Panc1 (cell line): ENCODE data around the gene FCHSD2. TPM values are rescaled to one million over a fixed set of nuclear protein-coding genes. Genes with fewer than 3 reads are reported as not detected.

Experiments used
- ATAC-seq: fragments of 200-7000 bp; cut with Tn5 transposase; 2 replicates; pipeline ENCODE4 v1.9.1; 2020; ENCODE audit warnings: mild to moderate bottlenecking, moderate library complexity
- BruUV-seq: library from RNA; stranded (reverse); fragments of 400-500 nt; replicated peaks from 2 replicates; lab custom pipeline; 2021; lab: Mats Ljungman, UMichigan
- CTCF ChIA-PET: fragments of 300-600 bp; sonication (Branson Sonifier 250); formaldehyde crosslinking; loops from one replicate; lab custom pipeline; 2022; ENCODE audit warnings: antibody characterized with exemption; lab: Charles Lee
- POLR2A ChIA-PET: fragments of 300-600 bp; sonication (Branson Sonifier 250); formaldehyde crosslinking; loops from one replicate; lab custom pipeline; 2022; ENCODE audit warnings: antibody characterized with exemption; lab: Charles Lee
- DNase-seq: peaks from one replicate; pipeline ENCODE4 v3.0.0-alpha.2; 2010; ENCODE audit warnings: low read depth, low spot score
- H3K27ac ChIP-seq: 2 replicates; pipeline ENCODE4 v1.5.1; 2011; ENCODE audit warnings: mild to moderate bottlenecking, low read length, inconsistent platforms
- H3K27me3 ChIP-seq: fragments of 200-500 bp; sonication (Bioruptor generic); 2 replicates; pipeline ENCODE4 v1.6.0; 2014; ENCODE audit warnings: low read length, inconsistent platforms; ENCODE audit not compliant: control insufficient read depth, insufficient read depth
- H3K36me3 ChIP-seq: fragments of 200-500 bp; sonication (Bioruptor generic); 2 replicates; pipeline ENCODE4 v1.5.1; 2014; ENCODE audit warnings: inconsistent platforms, mild to moderate bottlenecking, low read length, moderate library complexity; ENCODE audit not compliant: control insufficient read depth, insufficient read depth
- H3K4me1 ChIP-seq: 2 replicates; pipeline ENCODE4 v1.5.1; 2011; ENCODE audit warnings: inconsistent platforms, mild to moderate bottlenecking, low read length, moderate library complexity; ENCODE audit not compliant: control insufficient read depth, insufficient read depth
- H3K4me3 ChIP-seq, 2 experiments: 2 replicates each; pipeline ENCODE4 v1.5.1; 2011 to 2012; ENCODE audit warnings: low read depth in 2 of 2, low read length in 2 of 2, mild to moderate bottlenecking in 2 of 2, inconsistent platforms in 1 of 2, moderate library complexity in 1 of 2
- H3K9me3 ChIP-seq: fragments of 200-500 bp; sonication (Bioruptor generic); 2 replicates; pipeline ENCODE4 v1.5.1; 2014; ENCODE audit warnings: low read depth, mild to moderate bottlenecking, inconsistent platforms, low read length, moderate library complexity; ENCODE audit not compliant: control insufficient read depth, insufficient read depth
- CTCF ChIP-seq: fragments of 450-650 bp; IDR thresholded peaks from 2 replicates; pipeline ENCODE4 v1.5.1; 2017; ENCODE audit warnings: mild to moderate bottlenecking
- POLR2AphosphoS5 ChIP-seq: IDR thresholded peaks from 2 replicates; pipeline ENCODE4 v1.6.1; 2012; ENCODE audit warnings: mild to moderate bottlenecking, low read depth, low read length, moderate library complexity
- REST ChIP-seq, 2 experiments: IDR thresholded peaks; 2 replicates each; pipeline ENCODE4 v1.6.1; 2011 to 2012; ENCODE audit warnings: low read depth in 2 of 2, control low read depth in 1 of 2, low read length in 1 of 2, mild to moderate bottlenecking in 1 of 2, moderate library complexity in 1 of 2; ENCODE audit not compliant: insufficient read depth in 1 of 2
- SIN3A ChIP-seq: IDR thresholded peaks from 2 replicates; pipeline ENCODE4 v1.6.1; 2012; ENCODE audit warnings: low read depth, mild to moderate bottlenecking, low read length, moderate library complexity, borderline replicate concordance; ENCODE audit not compliant: insufficient read depth
- TCF7L2 ChIP-seq: IDR thresholded peaks from 2 replicates; pipeline ENCODE4 v1.6.1; 2011; ENCODE audit warnings: mild to moderate bottlenecking, low read depth, low read length, inconsistent platforms
- in situ Hi-C: cut with HindIII; loops from 2 replicates; pipeline ENCODE4 v1.10.0; 2016; ENCODE audit warnings: low sequenced_read_pairs, low pct_unique_long_range_greater_than_20kb
- intact Hi-C: fragments of 100-400 bp; cut with micrococcal nuclease; formaldehyde crosslinking; loops from one replicate; pipeline ENCODE4 v1.10.0; 2022; ENCODE audit not compliant: unreplicated experiment
- total RNA-seq: library from RNA; stranded (reverse); gene quantifications from one replicate; pipeline ENCODE4 v1.2.1, GENCODE V29; 2021; ENCODE audit not compliant: unreplicated experiment

FCHSD2 gene
- total RNA-seq, 1 experiment from 2014 or later = 31.8 TPM

DNA sequence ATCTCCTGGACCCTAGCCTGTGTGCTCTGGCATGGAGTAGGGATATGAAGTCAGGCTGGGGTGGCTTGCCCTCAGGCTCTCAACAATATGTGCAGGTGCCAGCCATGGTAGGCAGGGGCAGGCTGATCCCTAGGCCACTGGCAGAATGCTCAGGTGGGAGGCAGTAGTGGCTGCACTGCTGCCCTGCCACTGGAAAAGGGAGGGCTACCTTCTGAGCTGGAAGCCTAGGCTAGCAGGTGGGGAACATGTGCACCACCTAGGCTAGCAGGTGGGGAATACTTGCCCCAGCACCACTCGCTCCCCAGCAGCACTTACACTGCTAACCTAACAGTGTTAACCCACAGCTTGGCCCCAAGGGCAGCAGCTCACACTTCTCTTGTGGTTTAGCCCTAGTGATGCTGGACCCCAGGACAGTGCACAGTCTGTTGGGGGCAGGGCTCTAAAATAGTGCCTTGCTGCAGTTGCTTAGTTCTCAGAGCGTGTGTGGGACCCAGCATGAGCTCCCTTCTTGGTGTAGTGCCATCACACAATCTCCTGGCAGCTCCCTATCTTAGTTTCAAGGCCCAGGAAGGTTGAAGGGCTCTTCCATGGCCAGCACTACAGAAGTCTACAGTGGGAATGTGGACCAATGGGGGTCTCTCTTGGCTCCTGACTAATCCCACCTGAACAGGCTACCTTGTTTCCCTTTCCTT lies 130.8 kb downstream of the FCHSD2 start:
- Histone ChIP-seq H3K9me3 (peaks cover 4% of the 10 kb centered on the region; the same call in 1 of the 2 replicates), H3K27me3 (no peaks in the 10 kb centered on the region), H3K36me3 (no peaks in the 10 kb centered on the region), H3K27ac (no peak overlapping the region), H3K4me1 (no peaks in the 10 kb centered on the region), H3K4me3 (no peak overlapping the region)
- TF ChIP-seq REST (IDR thresholded peaks at IDR 0.05; ENCODE audit: insufficient read depth in 1 of 2, low read depth in 2 of 2, low read length in 1 of 2) (no peak), SIN3A (no peak), POLR2AphosphoS5 (no peak), TCF7L2 (no peak)
- ChIA-PET CTCF (no interaction called here), POLR2A (interaction anchor here (0.6 kb wide), 1 partner anchor 58 kb away, joined by 4 read pairs; no protein-coding TSS in a partner anchor)
- DNase-seq (no peak), ATAC-seq (no peak)
- BruUV-seq = no TSS peak
- in situ Hi-C loops (no loop called here), intact Hi-C loops (no loop called here)

- no peak overlapping the region for H3K27ac ChIP-seq
- intact Hi-C loops = no loop called here
- ATAC-seq = no peak
Observed at GRCh38 chr11:73009972-73010371, 132.1 kb downstream of the FCHSD2 start.

More at GRCh38 chr11:73009972-73010371, 132.1 kb downstream of the FCHSD2 start:
- in situ Hi-C loops = no loop called here
- BruUV-seq = no TSS peak
- Histone ChIP-seq H3K4me3 (no peak overlapping the region), H3K4me1 (no peaks in the 10 kb centered on the region), H3K36me3 (no peaks in the 10 kb centered on the region), H3K9me3 (peaks cover 4% of the 10 kb centered on the region; the same call in 1 of the 2 replicates), H3K27me3 (no peaks in the 10 kb centered on the region)
- TF ChIP-seq REST (IDR thresholded peaks at IDR 0.05; ENCODE audit: insufficient read depth in 1 of 2, low read depth in 2 of 2, low read length in 1 of 2) = no peak
- TF ChIP-seq SIN3A = no peak
- no peak for TF ChIP-seq TCF7L2
- no peak for TF ChIP-seq CTCF
- no peak for TF ChIP-seq POLR2AphosphoS5
- no peak for DNase-seq
- ChIA-PET CTCF (no interaction called here), POLR2A (no interaction called here)
